Sigmoid colon (tissue), 7 donors: ENCODE data around the gene PAF1. TPM values are rescaled to one million over a fixed set of nuclear protein-coding genes. Genes with fewer than 3 reads are reported as not detected.

Experiments used
- DNase-seq: peaks from one replicate; pipeline ENCODE4 v3.0.0-alpha.2; 2019
- H3K27ac ChIP-seq, 4 donors: fragments of 200-600 bp; sonication (generic); one replicate each; pipeline ENCODE4 v1.5.1; 2016 to 2019; ENCODE audit warnings: mild to moderate bottlenecking in 1 of 4
- H3K27me3 ChIP-seq, 3 donors: fragments of 200-600 bp; sonication (generic); one replicate each; pipeline ENCODE4 v1.5.1; 2019; ENCODE audit warnings: mild to moderate bottlenecking in 1 of 3
- H3K36me3 ChIP-seq, 4 donors: fragments of 200-600 bp; sonication (generic); one replicate each; pipeline ENCODE4 v1.5.1; 2016 to 2019
- H3K4me1 ChIP-seq, 4 donors: fragments of 200-600 bp; sonication (generic); one replicate each; pipeline ENCODE4 v1.5.1; 2017 to 2019
- H3K4me3 ChIP-seq, 4 donors: fragments of 200-600 bp; sonication (generic); one replicate each; pipeline ENCODE4 v1.5.1; 2017 to 2019; ENCODE audit warnings: mild to moderate bottlenecking in 2 of 4, moderate library complexity in 1 of 4
- H3K9me3 ChIP-seq, 4 donors: fragments of 200-600 bp in 3 of 4; sonication (generic) in 3 of 4; one replicate each; pipeline versions ENCODE4 v1.5.1 to v1.6.1; 2013 to 2019
- EP300 ChIP-seq, 4 donors: sonication (generic); formaldehyde crosslinking; IDR thresholded peaks; one replicate each; pipeline ENCODE4 v1.6.1; 2017; ENCODE audit warnings: antibody characterized with exemption in 4 of 4
- POLR2A ChIP-seq, 2 donors: fragments of 450-650 bp; IDR thresholded peaks; one replicate each; pipeline ENCODE4 v1.6.1; 2016; ENCODE audit warnings: antibody characterized with exemption in 2 of 2, mild to moderate bottlenecking in 2 of 2, moderate library complexity in 2 of 2
- POLR2AphosphoS5 ChIP-seq, 4 donors: sonication (generic); formaldehyde crosslinking; IDR thresholded peaks; one replicate each; pipeline ENCODE4 v1.6.1; 2017; ENCODE audit warnings: antibody characterized with exemption in 4 of 4
- WGBS, 2 donors: extraction: QIAGEN DNeasy Blood & Tissue Kit; methylation state at CpG; one replicate each; pipeline ENCODE4 v1.1.7; 2013; 5-methylcytosine and 5-hydroxymethylcytosine counted together
- intact Hi-C: fragments of 100-400 bp; cut with DNase I; formaldehyde crosslinking; loops from one replicate; pipeline ENCODE4 v1.15.1; 2023
- polyA plus RNA-seq, 3 donors: library from polyadenylated mRNA; stranded (reverse); fragments of 200-250 nt; gene quantifications; one replicate each; pipeline ENCODE4 v1.2.3, GENCODE V29; 2013
- total RNA-seq, 4 donors: library from RNA; depleted of rRNA; stranded (reverse); fragments of >200 nt; gene quantifications; one replicate each; pipeline ENCODE4 v1.1.0, GENCODE V29; 2016
- TF ChIP-seq, protein P1 (sequence below), 4 experiments: fragments of 450-650 bp in 3 of 4; fragments of 200-600 bp in 1 of 4; IDR thresholded peaks; one replicate each; pipeline ENCODE4 v1.5.1; 2016 to 2019; ENCODE audit warnings: antibody characterized with exemption in 4 of 4, mild to moderate bottlenecking in 3 of 4, moderate library complexity in 2 of 4
- donor health status: healthy with polysubstance abuse.
- donor health status: Bipolar disorder and iron deficiency.
- donor health status: healthy.

Gene PAF1
- total and polyA plus RNA-seq, 7 donors: 28.2 to 51.8 (median 37.7) TPM

DNA sequence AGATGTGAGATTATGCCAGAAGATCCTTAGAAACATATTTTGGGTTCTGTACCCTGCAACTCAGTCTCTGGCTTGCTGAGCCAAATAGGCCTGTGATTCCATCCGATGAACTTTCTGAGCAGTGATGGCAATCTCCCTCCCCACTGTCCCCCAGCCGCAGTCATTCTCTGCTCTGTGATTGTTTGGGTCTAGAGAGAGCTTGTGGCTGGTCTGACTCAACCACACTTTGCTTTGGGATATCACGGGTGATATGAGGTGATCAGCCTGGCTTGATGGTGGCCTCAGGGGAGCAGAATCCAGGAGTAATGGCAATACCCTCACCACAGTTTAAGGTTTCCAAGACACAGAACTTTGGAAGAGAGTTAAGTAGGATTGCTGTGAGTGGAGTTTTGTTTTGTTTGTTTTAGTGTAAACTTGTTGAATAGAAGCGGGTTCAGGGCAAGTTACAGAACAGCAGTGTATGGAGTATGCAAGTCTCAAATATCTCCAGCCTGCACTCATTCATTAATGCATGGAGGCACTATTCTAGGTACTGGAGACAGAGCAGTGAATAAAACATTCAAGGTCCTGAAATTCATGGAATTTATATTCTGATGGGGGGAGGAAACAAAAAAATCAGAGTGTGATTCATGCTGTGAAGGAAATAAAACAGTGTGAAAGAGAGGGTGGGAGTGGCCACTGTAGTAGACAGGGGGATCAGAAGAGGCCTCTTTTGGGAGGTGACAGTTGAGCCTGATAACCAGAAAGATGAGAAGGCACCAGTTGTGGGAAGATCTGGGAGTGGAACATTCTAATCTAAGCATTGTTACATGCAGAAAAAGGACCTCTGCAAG, 43.4 kb downstream of the PAF1 start:
- Histone ChIP-seq H3K9me3 (no peaks in the 10 kb centered on the region), H3K36me3 (peaks cover 0 to 43% (median 3%) of the 10 kb centered on the region in 4 donors), H3K4me3 (no peak overlapping the region), H3K27ac (peak overlapping the region in 1 of 4 donors; percentile 1), H3K4me1 (peaks cover 0 to 65% (median 56%) of the 10 kb centered on the region in 4 donors), H3K27me3 (no peaks in the 10 kb centered on the region)
- DNase-seq: no peak
- intact Hi-C loops: no loop called here
- no peak for TF ChIP-seq POLR2A (IDR thresholded peaks at IDR 0.05)
- no peak for TF ChIP-seq EP300 (IDR thresholded peaks at IDR 0.05)
- TF ChIP-seq, protein P1, sequence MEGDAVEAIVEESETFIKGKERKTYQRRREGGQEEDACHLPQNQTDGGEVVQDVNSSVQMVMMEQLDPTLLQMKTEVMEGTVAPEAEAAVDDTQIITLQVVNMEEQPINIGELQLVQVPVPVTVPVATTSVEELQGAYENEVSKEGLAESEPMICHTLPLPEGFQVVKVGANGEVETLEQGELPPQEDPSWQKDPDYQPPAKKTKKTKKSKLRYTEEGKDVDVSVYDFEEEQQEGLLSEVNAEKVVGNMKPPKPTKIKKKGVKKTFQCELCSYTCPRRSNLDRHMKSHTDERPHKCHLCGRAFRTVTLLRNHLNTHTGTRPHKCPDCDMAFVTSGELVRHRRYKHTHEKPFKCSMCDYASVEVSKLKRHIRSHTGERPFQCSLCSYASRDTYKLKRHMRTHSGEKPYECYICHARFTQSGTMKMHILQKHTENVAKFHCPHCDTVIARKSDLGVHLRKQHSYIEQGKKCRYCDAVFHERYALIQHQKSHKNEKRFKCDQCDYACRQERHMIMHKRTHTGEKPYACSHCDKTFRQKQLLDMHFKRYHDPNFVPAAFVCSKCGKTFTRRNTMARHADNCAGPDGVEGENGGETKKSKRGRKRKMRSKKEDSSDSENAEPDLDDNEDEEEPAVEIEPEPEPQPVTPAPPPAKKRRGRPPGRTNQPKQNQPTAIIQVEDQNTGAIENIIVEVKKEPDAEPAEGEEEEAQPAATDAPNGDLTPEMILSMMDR (IDR thresholded peaks at IDR 0.05): no peak
- no peak for TF ChIP-seq POLR2AphosphoS5 (IDR thresholded peaks at IDR 0.05)
- 87 to 94% methylated on average over 4 of the region's 4 CpGs for WGBS, 2 donors

DNA sequence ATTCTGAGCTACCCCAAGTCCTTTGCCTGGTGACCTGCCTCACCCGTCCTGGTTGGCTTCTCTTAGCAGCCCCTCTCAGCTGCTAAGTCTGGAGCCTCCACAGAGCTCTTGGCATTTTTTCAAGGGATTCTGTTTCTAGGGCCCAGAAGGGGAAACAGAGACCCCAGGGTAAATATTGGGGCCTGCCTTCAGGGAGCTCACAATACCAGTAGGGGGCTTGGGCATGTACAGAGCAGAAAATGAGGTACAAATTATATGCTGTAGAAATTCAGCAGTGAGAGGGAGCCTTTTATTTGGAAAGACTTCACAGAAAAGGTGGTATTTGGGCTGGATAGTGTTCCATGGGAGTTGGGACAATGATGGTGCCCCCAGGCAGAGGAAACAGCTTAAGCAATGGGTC, 45.0 kb downstream of the PAF1 start:
- Histone ChIP-seq H3K27ac (no peak overlapping the region), H3K9me3 (no peaks in the 10 kb centered on the region), H3K36me3 (peaks cover 0 to 33% (median 3%) of the 10 kb centered on the region in 4 donors), H3K4me1 (peaks cover 0 to 61% (median 55%) of the 10 kb centered on the region in 4 donors), H3K4me3 (no peak overlapping the region), H3K27me3 (no peaks in the 10 kb centered on the region)
- intact Hi-C loops: no loop called here
- TF ChIP-seq EP300 (IDR thresholded peaks at IDR 0.05) (no peak), POLR2A (IDR thresholded peaks at IDR 0.05) (no peak), POLR2AphosphoS5 (IDR thresholded peaks at IDR 0.05) (no peak)
- TF ChIP-seq, protein P1 (IDR thresholded peaks at IDR 0.05): no peak
- 89 to 93% methylated on average over 1 of the region's 1 CpG for WGBS, 2 donors
- DNase-seq: no peak

DNA sequence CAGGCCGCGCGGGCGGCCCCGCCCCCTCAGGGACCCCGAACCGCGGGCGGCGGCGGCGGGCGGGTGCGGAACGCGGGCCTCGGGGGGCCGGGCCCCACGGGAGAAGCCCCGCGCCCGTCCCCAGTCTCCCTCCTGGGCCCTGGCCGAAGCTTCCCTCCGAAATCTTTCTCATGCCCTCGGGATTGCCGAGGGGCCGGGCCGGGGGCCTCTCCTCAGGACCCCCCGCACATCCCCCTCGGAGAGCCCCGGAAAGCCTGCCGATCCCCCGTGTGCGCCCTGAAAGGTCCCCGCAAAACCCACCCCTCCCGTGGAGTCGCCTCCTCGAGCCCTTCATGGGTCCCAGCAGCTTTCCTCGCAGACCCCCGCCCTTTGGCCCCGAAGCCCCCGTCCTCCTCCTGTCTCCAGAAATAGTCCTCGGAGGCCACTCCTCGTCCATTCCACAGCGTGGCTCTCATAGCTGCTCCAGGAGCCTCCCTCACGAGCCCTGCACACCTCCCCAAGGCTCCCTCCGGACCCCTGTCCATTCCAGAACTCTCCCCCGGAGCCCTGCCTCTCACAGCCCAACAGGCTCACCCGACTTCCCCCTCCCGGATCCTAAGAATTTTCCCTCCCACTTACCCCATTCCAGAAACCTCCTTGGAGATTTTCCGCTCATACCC, 48.1 kb downstream of the PAF1 start:
- intact Hi-C loops: loop anchor here (2.0 to 5.0 kb wide), 5 partner anchors 48 to 190 kb away; partner anchors contain the start of genes EID2B, MED29, PAF1 and PLEKHG2
- peaks cover 0 to 58% (median 57%) of the 10 kb centered on the region in 4 donors for H3K4me1 ChIP-seq

More for the DNA sequence above, 48.1 kb downstream of the PAF1 start:
- peak overlapping the region; percentile 86 to 96 (median 92) for H3K4me3 ChIP-seq
- H3K27ac ChIP-seq: peak overlapping the region; percentile 85 to 95 (median 90)
- no peaks in the 10 kb centered on the region for H3K9me3 ChIP-seq
- no peaks in the 10 kb centered on the region for H3K27me3 ChIP-seq
- 2 to 3% methylated on average over 51 of the region's 51 CpGs for WGBS, 2 donors
- TF ChIP-seq POLR2A (IDR thresholded peaks at IDR 0.05) (no peak), EP300 (IDR thresholded peaks at IDR 0.05) (no peak), POLR2AphosphoS5 (IDR thresholded peaks at IDR 0.05) (no peak)
- TF ChIP-seq, protein P1 (IDR thresholded peaks at IDR 0.05): no peak
- peaks cover 0 to 8% (median 0%) of the 10 kb centered on the region in 4 donors for H3K36me3 ChIP-seq
- peak; percentile 73 for DNase-seq
